ENCODE data around the gene PSPC1.

DNA sequence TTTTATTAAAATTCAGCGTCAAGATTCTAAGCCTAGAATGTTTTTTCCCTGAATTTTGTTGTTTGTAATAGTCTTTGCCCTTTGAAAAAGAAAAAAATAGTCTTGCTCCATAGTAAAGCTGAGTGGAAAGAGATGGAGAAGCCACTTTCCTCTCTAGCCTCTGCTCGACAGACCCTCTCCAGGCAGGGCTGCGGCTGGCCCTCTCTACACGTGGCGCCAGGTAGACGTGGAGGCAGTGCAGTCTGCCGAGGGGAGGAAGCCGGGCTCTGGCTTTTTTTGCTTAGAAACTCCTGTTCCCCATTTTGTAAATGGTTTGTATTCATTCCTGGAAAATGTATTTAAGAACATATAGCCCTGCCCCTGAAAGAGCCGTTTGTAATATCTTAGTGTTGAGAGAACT is 114.0 kb downstream of the PSPC1 start:
- no peak for TF ChIP-seq CTCF (IDR thresholded peaks at IDR 0.05)
- TF ChIP-seq POLR2AphosphoS5 (IDR thresholded peaks at IDR 0.05): no peak

Measured in breast epithelium (tissue), 3 donors.